DOHH2 (cell line): Measurements from ENCODE around the gene OGDHL.
"Not testable (repeated sequence)": the region's sequence is repeated elsewhere in the genome, so short reads cannot be mapped to it uniquely, and the experiment has no call there.

Source experiments
- H3F3A ChIP-seq: fragments of 200-600 bp; sonication (generic), shearing (Covaris generic); 2 replicates; pipeline ENCODE4 v1.6.0; 2016; ENCODE audit warnings: antibody characterized with exemption, mild to moderate bottlenecking; ENCODE audit not compliant: control insufficient read depth, insufficient read depth
- H3K27ac ChIP-seq: fragments of 200-600 bp; sonication (generic); 2 replicates; pipeline ENCODE4 v1.5.1; 2014; ENCODE audit warnings: low read depth, mild to moderate bottlenecking, low read length, moderate library complexity
- H3K27me3 ChIP-seq: fragments of 200-600 bp; sonication (generic); 2 replicates; pipeline ENCODE4 v1.6.1; 2014; ENCODE audit warnings: mild to moderate bottlenecking, low read length, mixed read lengths; ENCODE audit not compliant: control insufficient read depth
- H3K36me3 ChIP-seq: fragments of 200-600 bp; sonication (generic); 2 replicates; pipeline ENCODE4 v1.6.1; 2014; ENCODE audit warnings: mild to moderate bottlenecking, low read length, moderate library complexity, mixed read lengths; ENCODE audit not compliant: control insufficient read depth
- H3K4me1 ChIP-seq: fragments of 200-600 bp; sonication (generic); 2 replicates; pipeline ENCODE4 v1.6.1; 2014; ENCODE audit warnings: mild to moderate bottlenecking, low read length, mixed read lengths; ENCODE audit not compliant: control insufficient read depth
- H3K4me2 ChIP-seq: fragments of 200-600 bp; sonication (generic); 2 replicates; pipeline ENCODE4 v1.6.0; 2014; ENCODE audit warnings: mild to moderate bottlenecking, low read length, moderate library complexity
- H3K4me3 ChIP-seq: fragments of 200-600 bp; sonication (generic); 2 replicates; pipeline ENCODE4 v1.5.1; 2014; ENCODE audit warnings: mild to moderate bottlenecking, low read length, mixed read lengths
- H3K79me2 ChIP-seq: fragments of 200-600 bp; sonication (generic); 2 replicates; pipeline ENCODE4 v1.6.1; 2014; ENCODE audit warnings: mild to moderate bottlenecking, low read length, mixed read lengths; ENCODE audit not compliant: control insufficient read depth
- H3K9me2 ChIP-seq: fragments of 200-600 bp; sonication (generic); replicated peaks from 2 replicates; pipeline ENCODE4 v1.6.1; 2014; ENCODE audit warnings: mild to moderate bottlenecking, low read length, mixed read lengths; ENCODE audit not compliant: control insufficient read depth
- H3K9me3 ChIP-seq: fragments of 200-600 bp; sonication (generic); 2 replicates; pipeline ENCODE4 v1.6.1; 2014; ENCODE audit warnings: antibody characterized with exemption, low read length, mixed read lengths; ENCODE audit not compliant: control insufficient read depth, insufficient read depth
- H4K20me1 ChIP-seq: fragments of 200-600 bp; sonication (generic); 2 replicates; pipeline ENCODE4 v1.6.0; 2014; ENCODE audit warnings: low read depth, mild to moderate bottlenecking, antibody characterized with exemption, low read length, moderate library complexity; ENCODE audit not compliant: control insufficient read depth, insufficient read depth
- CTCF ChIP-seq: fragments of 200-600 bp; sonication (generic); IDR thresholded peaks from one replicate; pipeline ENCODE4 v1.5.1; 2014; ENCODE audit warnings: antibody characterized with exemption, mild to moderate bottlenecking, low read depth, low read length; ENCODE audit not compliant: poor library complexity, severe bottlenecking
- EZH2phosphoT487 ChIP-seq: fragments of 200-600 bp; sonication (generic); IDR thresholded peaks from 2 replicates; pipeline ENCODE4 v1.6.1; 2017; ENCODE audit warnings: borderline replicate concordance, mild to moderate bottlenecking, antibody characterized with exemption, low read length, moderate library complexity, mixed read lengths

OGDHL gene

GRCh38 chr10:49735161-49735560 is 27.0 kb downstream of the OGDHL start:
- Histone ChIP-seq H3K9me3 (no peaks in the 10 kb centered on the region), H3K4me1 (no peaks in the 10 kb centered on the region), H3K79me2 (no peaks in the 10 kb centered on the region), H3K4me2 (no peak overlapping the region), H3K4me3 (no peak overlapping the region), H3K9me2 (no peaks in the 10 kb centered on the region), H3F3A (no peaks in the 10 kb centered on the region), H3K27me3 (no peaks in the 10 kb centered on the region), H3K36me3 (no peaks in the 10 kb centered on the region), H3K27ac (no peak overlapping the region), H4K20me1 (no peaks in the 10 kb centered on the region)
- no peak for TF ChIP-seq EZH2phosphoT487
- TF ChIP-seq CTCF, result no peak

- H4K20me1 ChIP-seq, result no peaks in the 10 kb centered on the region
- H3K4me2 ChIP-seq, result no peak overlapping the region
- H3K4me1 ChIP-seq, result no peaks in the 10 kb centered on the region
- no peaks in the 10 kb centered on the region for H3K9me2 ChIP-seq
- no peak overlapping the region for H3K27ac ChIP-seq
- H3K4me3 ChIP-seq, result no peak overlapping the region
- H3K79me2 ChIP-seq, result no peaks in the 10 kb centered on the region
- H3F3A ChIP-seq, result no peaks in the 10 kb centered on the region
- H3K36me3 ChIP-seq, result no peaks in the 10 kb centered on the region
- no peaks in the 10 kb centered on the region for H3K9me3 ChIP-seq
- no peak for TF ChIP-seq EZH2phosphoT487
- TF ChIP-seq CTCF, result no peak
- H3K27me3 ChIP-seq, result no peaks in the 10 kb centered on the region
Measured at GRCh38 chr10:49734676-49735075, 27.4 kb downstream of the OGDHL start.

DNA sequence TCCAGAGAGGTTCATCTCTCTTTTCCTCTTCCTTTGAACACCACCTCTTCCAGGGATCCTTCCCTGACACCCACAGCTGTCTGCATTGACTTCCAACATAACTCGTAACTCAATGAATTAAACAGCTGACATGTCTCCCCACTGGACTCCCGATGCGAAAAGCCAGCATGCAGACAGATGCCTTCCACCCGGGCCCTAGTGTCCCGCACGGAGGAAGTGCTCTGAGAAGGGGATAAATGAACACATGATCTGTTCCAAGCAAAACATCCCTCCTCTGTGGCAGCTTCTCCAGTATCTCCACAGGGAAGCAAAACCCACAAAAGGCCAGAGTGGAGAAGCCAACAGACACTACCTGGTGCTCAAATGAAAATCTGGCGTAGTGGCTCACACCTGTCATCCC is 28.3 kb downstream of the OGDHL start:
- H3K4me1 ChIP-seq, result no peaks in the 10 kb centered on the region
- H3K9me3 ChIP-seq, result no peaks in the 10 kb centered on the region
- no peaks in the 10 kb centered on the region for H3F3A ChIP-seq
- no peaks in the 10 kb centered on the region for H4K20me1 ChIP-seq
- no peaks in the 10 kb centered on the region for H3K36me3 ChIP-seq
- TF ChIP-seq EZH2phosphoT487 (no peak), CTCF (no peak)
- no peak overlapping the region for H3K4me3 ChIP-seq
- no peaks in the 10 kb centered on the region for H3K27me3 ChIP-seq
- no peaks in the 10 kb centered on the region for H3K79me2 ChIP-seq
- no peak overlapping the region for H3K4me2 ChIP-seq
- H3K27ac ChIP-seq, result no peak overlapping the region
- H3K9me2 ChIP-seq, result no peaks in the 10 kb centered on the region

- no peaks in the 10 kb centered on the region for H3K9me3 ChIP-seq
- no peaks in the 10 kb centered on the region for H3K4me1 ChIP-seq
- no peaks in the 10 kb centered on the region for H3K27me3 ChIP-seq
- H3K79me2 ChIP-seq, result no peaks in the 10 kb centered on the region
- H3K4me2 ChIP-seq, result no peak overlapping the region
- TF ChIP-seq EZH2phosphoT487 (no peak), CTCF (no peak)
- H4K20me1 ChIP-seq, result no peaks in the 10 kb centered on the region
- H3F3A ChIP-seq, result no peaks in the 10 kb centered on the region
- no peak overlapping the region for H3K4me3 ChIP-seq
- no peaks in the 10 kb centered on the region for H3K36me3 ChIP-seq
- no peak overlapping the region for H3K27ac ChIP-seq
- no peaks in the 10 kb centered on the region for H3K9me2 ChIP-seq
Measured at GRCh38 chr10:49726593-49726992, 35.5 kb downstream of the OGDHL start.

DNA sequence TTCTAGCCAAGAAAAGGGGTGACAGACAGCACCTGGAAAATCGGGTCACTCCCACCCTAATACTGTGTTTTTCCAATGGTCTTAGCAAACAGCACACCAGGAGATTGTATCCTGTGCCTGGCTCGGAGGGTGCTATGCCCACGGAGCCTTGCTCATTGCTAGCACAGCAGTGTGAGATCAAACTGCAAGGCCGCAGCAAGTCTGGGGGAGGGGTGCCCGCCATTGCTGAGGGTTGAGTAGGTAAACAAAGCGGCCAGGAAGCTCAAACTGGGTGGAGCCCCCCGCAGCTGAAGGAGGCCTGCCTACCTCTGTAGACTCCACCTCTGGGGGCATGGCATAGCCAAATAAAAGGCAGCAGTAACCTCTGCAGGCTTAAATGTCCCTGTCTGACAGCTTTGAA is 47.0 kb downstream of the OGDHL start:
- H3K27me3 ChIP-seq, H3K36me3 ChIP-seq, H3F3A ChIP-seq, H3K79me2 ChIP-seq, H3K27ac ChIP-seq, H3K9me2 ChIP-seq, H3K4me1 ChIP-seq, H3K4me3 ChIP-seq, H3K9me3 ChIP-seq, H4K20me1 ChIP-seq, H3K4me2 ChIP-seq: not testable (repeated sequence)
